ENCODE results near the gene EZR.

Gene EZR

DNA sequence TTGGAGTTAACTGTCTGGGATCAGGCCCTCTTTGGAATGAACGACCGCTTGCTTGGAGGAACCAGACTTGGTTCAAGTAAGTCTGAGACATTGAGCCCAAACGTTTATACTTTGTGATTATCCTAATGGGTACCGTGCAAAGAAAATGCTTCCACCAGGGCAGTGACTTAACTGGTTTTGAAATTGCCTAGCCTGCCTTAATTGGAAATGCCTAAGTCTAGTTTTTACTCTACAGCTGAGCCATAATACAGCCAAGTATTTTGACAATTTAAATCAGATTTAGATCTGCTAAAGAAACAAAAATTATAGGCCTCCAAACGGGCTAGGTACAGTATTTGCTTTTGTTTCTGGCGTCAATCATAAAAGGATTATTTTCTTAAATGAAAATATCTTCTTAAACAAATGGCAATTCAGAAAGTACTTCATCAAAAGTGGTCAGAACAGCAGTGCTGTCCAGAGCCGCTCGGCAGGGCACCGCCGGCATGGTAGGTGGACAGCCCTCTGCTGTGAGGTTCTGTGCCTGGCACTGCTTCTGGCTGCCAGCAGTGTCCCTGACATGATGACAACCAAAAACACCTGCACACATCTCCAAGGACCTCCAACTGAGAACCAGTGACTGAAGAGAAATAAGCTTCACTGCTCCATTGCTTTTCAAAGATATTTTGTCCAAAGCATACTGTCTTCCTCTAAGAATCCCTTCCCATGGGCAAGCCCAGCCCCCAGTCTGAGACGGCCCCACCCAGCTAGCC lies 55.6 kb downstream of the EZR start:
- no peak for DNase-seq (ENCODE audit: low read depth in 2 of 3, low spot score in 2 of 3)

- no peak for DNase-seq (ENCODE audit: low read depth in 2 of 3, low spot score in 2 of 3)
Measured at GRCh38 chr6:158762787-158763433, 56.3 kb downstream of the EZR start.

DNA sequence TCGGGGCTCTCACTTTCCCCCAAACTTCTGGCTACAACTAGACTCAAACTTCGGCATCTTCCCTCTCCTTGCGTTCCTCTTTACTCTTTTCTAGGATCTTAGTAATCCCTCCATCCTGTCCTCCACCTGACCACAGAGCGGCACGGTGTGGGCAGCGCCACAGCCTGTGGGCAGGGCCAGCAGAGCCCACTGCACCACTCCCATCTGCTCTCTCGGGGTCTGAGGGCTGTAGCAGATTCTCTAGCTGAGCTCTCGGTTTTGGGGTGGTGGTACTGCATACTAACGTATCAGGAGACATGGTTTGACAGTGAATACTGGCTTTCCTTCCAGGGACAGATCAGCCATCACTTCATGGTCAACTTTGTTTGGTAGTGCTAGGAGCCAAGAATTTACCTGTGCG lies 57.4 kb downstream of the EZR start:
- DNase-seq (ENCODE audit: low read depth in 2 of 3, low spot score in 2 of 3): no peak

DNA sequence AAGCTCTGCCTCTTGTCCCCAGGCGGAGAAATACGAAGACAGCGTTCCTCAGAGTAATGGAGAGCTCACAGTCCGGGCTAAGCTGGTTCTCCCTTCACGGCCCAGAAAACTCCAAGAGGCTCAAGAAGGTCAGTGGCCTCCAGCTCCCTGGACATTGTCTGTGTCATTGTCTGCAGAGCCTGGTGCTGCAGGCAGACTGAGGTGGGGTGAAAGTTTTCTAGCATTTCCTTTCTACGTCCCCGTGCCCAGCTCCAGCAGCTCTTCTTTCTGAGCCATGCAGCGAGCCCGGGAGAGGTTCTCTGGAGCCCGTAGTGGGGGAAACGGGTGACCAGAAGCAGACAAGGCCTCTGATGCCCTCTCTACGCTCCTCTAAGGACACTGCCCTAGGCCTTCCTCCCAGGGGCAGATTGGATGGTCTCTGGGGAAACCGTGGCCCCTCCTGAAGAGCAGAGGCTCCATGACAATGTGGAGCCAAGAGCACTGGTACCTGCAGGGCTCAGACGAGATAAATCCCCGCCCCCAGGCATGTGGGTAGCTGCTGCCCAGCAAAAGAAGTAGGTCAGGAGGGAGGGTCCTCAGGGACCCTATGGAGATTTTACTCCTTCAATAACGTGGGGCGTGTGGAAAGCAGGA lies 58.4 kb downstream of the EZR start:
- DNase-seq (ENCODE audit: low read depth in 2 of 3, low spot score in 2 of 3): no peak

DNA sequence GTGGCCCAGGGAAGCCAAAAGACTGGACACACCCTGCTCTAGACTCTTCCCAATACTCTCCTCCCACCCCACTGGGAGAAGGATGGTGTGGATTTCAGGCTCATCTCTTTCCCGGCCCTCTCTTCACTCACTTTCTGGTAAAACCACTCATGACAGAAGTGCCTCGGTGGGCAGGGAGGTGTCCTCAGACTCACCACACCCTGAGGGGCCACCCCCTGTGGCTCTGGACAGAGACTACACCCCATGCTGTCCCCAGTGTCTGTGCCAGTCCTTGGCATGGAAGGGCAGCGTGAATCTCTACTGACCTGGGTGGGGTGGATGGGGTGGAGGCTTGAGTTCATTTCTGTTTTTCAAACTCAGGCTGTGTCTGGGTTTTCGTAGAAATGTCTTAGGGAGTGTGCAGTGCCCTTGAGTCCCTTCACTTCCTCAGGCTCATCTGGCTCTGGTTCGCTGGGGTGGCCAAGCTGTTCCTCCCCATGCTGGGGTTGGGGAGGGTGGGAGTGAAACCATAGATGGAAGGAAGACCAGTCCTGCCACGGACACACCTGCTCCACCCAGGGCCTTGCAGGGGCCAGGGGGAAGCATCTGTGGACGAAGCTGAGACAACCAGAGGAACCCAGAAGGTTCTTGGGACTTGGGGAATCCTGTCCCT lies 59.1 kb downstream of the EZR start:
- no peak for DNase-seq (ENCODE audit: low read depth in 2 of 3, low spot score in 2 of 3)

DNA sequence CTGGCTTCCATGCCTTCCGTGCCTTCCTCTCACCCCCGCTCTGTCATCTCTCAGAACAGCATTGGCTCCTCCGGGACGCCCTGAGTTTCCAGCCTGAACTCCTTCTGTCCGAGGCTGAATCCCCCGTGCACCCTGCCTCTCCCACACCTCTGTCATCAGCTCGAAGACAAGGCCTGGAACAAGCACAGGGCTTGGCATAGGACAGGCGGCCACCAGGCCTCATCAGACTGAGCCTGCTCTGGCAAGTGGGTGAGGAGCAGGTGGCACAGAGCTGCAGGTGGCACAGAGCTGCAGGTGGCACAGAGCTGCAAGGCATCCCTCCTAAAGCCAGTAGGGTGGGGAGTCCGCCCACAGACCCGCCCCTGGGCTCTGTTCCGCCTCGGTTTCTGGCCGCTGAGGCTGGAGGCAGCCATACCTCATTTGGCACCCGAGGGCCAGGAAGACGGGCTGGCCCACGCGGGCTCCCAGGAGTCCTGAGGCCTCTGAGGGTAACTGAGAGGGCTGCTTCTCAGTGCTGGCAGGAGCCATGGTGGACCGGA lies 60.2 kb downstream of the EZR start:
- no peak for DNase-seq (ENCODE audit: low read depth in 2 of 3, low spot score in 2 of 3)

GRCh38 chr6:158758451-158758860 lies 60.7 kb downstream of the EZR start:
- DNase-seq (ENCODE audit: low read depth in 2 of 3, low spot score in 2 of 3): no peak

DNA sequence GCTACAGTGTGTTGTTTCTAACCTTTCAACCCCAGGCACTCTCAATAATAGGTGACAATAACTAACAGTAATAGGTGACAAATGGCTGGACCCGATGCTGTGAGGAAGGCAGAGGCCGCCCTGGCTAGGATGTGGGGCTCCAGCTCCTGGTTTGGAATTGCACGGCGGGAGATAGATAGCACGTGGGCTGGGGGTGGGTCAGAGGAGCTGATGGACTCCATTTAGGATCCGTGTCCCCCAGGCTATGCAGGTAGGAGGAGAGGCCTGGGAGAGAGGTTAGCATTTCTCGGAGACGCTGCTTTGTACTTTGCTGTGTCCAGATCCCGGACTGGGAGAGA lies 61.4 kb downstream of the EZR start:
- no peak for DNase-seq (ENCODE audit: low read depth in 2 of 3, low spot score in 2 of 3)

DNA sequence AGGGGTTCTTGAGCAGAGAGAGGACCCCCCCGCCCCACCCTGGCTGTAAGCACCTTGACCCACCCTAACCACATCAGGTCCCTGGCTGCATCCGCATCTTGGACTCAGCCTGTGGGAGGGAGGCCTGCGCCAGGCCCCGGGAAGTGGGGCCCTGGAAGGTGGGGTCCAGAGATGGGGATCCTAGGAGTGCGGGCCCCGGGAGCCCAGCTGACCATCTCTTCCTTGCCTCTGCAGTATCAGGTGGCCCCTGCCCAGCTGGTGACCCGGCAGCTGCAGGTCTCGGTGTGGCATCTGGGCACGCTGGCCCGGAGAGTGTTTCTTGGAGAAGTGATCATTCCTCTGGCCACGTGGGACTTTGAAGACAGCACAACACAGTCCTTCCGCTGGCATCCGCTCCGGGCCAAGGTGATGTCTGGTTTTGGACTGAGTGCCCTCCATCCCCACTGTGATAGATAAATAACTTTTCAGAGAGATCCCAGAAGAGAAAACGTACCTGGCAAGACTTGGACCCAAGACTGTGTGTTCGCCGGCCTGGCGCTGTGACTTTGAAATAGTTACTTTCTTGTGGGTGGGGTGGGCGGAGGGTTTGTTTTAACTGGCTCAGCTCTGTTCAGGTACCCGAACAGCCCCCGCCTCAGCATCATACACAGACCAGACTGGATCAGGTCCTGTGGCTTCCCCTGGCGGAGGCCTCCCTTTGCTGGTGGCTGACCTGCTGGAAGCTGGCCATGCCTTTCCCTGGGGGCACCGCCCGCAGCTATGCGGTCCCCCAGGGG lies 62.0 kb downstream of the EZR start:
- no peak for DNase-seq (ENCODE audit: low read depth in 2 of 3, low spot score in 2 of 3)

GRCh38 chr6:158756126-158756525 lies 63.0 kb downstream of the EZR start:
- no peak for DNase-seq (ENCODE audit: low read depth in 2 of 3, low spot score in 2 of 3)

- no peak for DNase-seq (ENCODE audit: low read depth in 2 of 3, low spot score in 2 of 3)
Measured at GRCh38 chr6:158755636-158756035, 63.5 kb downstream of the EZR start.

DNA sequence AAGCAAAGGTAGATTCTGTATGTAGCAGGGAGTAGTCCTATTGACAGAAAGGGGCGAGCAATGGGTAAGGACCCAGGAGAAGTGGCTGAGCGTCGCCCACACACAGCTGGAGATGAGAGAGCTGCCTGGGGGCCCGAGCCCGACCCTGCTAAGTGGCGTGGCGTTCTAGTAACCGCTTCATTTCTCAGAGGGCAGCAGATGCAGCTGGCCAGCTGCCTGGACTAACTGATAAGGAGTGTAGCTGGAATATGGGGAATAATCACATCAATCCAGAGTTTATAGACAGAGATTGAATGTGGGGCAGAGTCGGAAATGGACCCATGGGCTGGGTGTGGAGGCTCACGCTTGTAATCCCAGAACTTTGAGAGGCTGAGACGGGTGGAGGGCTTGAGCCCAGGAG lies 64.4 kb downstream of the EZR start:
- no peak for DNase-seq (ENCODE audit: low read depth in 2 of 3, low spot score in 2 of 3)

- no peak for DNase-seq (ENCODE audit: low read depth in 2 of 3, low spot score in 2 of 3)
Measured at GRCh38 chr6:158753811-158754210, 65.4 kb downstream of the EZR start.

DNA sequence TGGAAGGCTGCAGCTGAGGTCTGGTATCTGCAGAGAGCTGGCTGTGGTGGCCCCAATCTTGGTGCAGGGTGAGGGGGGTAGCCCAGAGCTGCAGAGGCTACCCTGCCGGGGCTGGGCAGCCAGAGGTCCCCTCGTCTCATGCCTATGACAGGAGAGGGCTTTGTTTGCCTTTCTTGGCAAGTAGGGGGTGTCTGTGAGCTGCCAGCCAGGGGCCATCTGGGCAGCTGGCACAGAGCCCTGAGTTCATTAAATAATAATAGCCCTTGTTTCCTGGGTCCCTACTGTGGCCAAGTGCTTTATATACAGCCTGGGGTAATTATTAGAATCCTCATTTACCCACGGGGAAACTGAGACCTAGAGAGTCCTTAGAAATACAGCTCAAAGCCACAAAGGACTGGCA lies 66.6 kb downstream of the EZR start:
- DNase-seq (ENCODE audit: low read depth in 2 of 3, low spot score in 2 of 3): no peak

- no peak for DNase-seq (ENCODE audit: low read depth in 2 of 3, low spot score in 2 of 3)
Measured at GRCh38 chr6:158751921-158752320, 67.2 kb downstream of the EZR start.

- DNase-seq (ENCODE audit: low read depth in 2 of 3, low spot score in 2 of 3): no peak
Measured at GRCh38 chr6:158751224-158751623, 67.9 kb downstream of the EZR start.

GRCh38 chr6:158744986-158745430 lies 74.2 kb downstream of the EZR start:
- no peak for DNase-seq (ENCODE audit: low read depth in 2 of 3, low spot score in 2 of 3)

DNA sequence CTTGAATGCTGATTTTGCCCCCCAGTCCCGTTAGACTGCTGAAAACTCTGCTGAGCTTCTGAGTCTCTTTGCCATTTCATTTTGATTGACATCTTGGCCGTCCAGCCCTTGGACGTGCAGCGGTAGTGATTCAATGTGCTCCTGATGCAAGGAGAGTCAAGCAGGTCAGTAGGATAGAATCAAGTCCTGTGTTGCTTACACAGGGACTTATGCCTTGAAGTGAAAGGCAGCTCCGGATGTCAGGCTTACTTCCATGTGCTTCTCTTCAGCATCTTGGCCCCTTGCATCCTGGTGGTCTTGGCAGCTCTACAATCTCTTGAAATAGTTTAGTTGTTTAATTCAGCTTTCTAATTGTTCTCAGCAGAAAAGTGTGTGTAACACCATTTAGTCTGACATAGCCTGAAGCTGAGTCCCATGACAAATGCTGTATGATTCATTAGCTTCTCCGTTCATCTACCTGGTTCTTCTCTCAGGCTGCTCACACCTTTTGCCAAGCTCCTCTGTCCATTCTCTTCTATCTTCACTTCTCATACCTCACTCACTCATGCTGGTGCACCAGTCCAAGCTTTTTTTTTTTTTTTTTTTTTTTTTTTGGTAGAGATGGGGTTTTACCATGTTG lies 76.0 kb downstream of the EZR start:
- DNase-seq (ENCODE audit: low read depth in 2 of 3, low spot score in 2 of 3): no peak

- DNase-seq (ENCODE audit: low read depth in 2 of 3, low spot score in 2 of 3): no peak
Measured at GRCh38 chr6:158739673-158740072, 79.5 kb downstream of the EZR start.

All from activated CD8-positive, alpha-beta memory T cell treated with anti-CD3 and anti-CD28 coated beads for 48 hours (primary cell).